Choroid plexus epithelial cell (primary cell): ENCODE measurements around the gene TMEM139.
"Not testable (repeated sequence)": the region's sequence is repeated elsewhere in the genome, so short reads cannot be mapped to it uniquely, and the experiment has no call there.

ENCODE experiments used
- DNase-seq: peaks from one replicate; pipeline ENCODE4 v3.0.0-alpha.2; 2010; ENCODE audit warnings: low read depth
- H3K4me3 ChIP-seq: 2 replicates; pipeline ENCODE4 v1.5.1; 2011; ENCODE audit warnings: low read depth, mild to moderate bottlenecking, control low read depth, low read length, moderate library complexity
- TF ChIP-seq, protein P1 (sequence below): conservative IDR thresholded peaks from 2 replicates; pipeline ENCODE4 v1.5.1; 2011; ENCODE audit warnings: low read depth, mild to moderate bottlenecking, control low read depth, inconsistent platforms, low read length, moderate library complexity

Gene TMEM139

GRCh38 chr7:143287935-143288826 lies 3.4 kb downstream of the TMEM139 start, which contains the start of gene CASP2:
Gene CASP2 (plus strand): TSS chr7:143288351. CDS start chr7:143288456, 105 bp downstream.
- DNase-seq: peak; percentile 98
- H3K4me3 ChIP-seq: peak within 1 kb of the TSS; percentile 94
- TF ChIP-seq, protein P1, sequence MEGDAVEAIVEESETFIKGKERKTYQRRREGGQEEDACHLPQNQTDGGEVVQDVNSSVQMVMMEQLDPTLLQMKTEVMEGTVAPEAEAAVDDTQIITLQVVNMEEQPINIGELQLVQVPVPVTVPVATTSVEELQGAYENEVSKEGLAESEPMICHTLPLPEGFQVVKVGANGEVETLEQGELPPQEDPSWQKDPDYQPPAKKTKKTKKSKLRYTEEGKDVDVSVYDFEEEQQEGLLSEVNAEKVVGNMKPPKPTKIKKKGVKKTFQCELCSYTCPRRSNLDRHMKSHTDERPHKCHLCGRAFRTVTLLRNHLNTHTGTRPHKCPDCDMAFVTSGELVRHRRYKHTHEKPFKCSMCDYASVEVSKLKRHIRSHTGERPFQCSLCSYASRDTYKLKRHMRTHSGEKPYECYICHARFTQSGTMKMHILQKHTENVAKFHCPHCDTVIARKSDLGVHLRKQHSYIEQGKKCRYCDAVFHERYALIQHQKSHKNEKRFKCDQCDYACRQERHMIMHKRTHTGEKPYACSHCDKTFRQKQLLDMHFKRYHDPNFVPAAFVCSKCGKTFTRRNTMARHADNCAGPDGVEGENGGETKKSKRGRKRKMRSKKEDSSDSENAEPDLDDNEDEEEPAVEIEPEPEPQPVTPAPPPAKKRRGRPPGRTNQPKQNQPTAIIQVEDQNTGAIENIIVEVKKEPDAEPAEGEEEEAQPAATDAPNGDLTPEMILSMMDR: peak; percentile 46

DNA sequence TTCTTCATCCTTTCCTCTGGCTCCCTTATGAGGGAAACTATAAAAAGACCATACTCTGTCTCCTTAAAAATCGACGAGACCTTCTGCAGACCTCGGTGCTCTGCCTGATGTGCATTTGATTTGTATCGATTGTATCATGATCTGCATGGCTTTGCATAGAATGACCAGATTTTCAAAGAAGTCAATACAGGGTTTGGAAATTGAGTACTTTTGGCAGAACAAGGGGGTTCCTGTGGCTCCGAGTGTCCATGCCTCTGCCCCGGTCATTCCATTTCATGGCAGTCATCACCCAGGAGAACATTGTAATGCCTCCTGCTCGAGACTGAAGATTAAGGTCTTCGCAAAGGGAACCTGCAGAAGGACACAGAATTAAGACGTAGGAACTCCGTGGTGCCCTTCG lies 4.1 kb downstream of the TMEM139 start:
- DNase-seq: peak; percentile 21
- peak overlapping the region; percentile 94 for H3K4me3 ChIP-seq
- TF ChIP-seq, protein P1: no peak

- TF ChIP-seq, protein P1: no peak
- peak overlapping the region; percentile 94 for H3K4me3 ChIP-seq
- DNase-seq: peak; percentile 6
Measured at GRCh38 chr7:143289421-143289820, 4.7 kb downstream of the TMEM139 start.

DNA sequence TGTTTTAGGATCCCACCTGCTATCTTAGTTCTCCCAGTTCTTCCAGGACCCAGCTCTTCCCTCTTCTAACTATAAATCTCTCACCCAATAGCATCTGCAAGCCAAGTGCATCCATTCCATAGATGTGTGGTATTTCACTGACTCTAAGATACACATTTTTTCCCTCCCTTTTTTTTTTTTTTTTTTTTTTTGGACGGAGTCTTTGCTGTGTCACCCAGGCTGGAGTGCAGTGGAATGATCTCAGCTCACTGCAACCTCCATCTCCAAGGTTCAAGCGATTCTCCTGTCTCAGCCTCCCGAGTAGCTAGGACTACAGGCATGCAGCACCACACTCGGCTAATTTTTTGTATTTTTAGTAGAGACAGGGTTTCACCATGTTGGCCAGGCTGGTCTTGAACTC lies 5.1 kb downstream of the TMEM139 start:
- DNase-seq, H3K4me3 ChIP-seq: not testable (repeated sequence)

- no peak overlapping the region for H3K4me3 ChIP-seq
- TF ChIP-seq, protein P1: no peak
- DNase-seq: no peak
Measured at GRCh38 chr7:143290293-143290692, 5.5 kb downstream of the TMEM139 start.

GRCh38 chr7:143292876-143293275 lies 8.1 kb downstream of the TMEM139 start:
- H3K4me3 ChIP-seq: no peak overlapping the region
- DNase-seq: no peak
- TF ChIP-seq, protein P1: no peak

GRCh38 chr7:143295870-143296269 lies 11.1 kb downstream of the TMEM139 start:
- TF ChIP-seq, protein P1: no peak
- DNase-seq: peak; percentile 72

More at GRCh38 chr7:143295870-143296269, 11.1 kb downstream of the TMEM139 start:
- no peak overlapping the region for H3K4me3 ChIP-seq
